SH-SY5Y (cell line): ENCODE data around the gene SYPL1.

ENCODE experiments used
- GATA2 ChIP-seq: IDR thresholded peaks from 2 replicates; pipeline ENCODE4 v1.6.1; 2011; ENCODE audit warnings: mild to moderate bottlenecking, low read depth, low read length
- GATA3 ChIP-seq: IDR thresholded peaks from 2 replicates; pipeline ENCODE4 v1.6.1; 2011; ENCODE audit warnings: low read depth, mild to moderate bottlenecking, low read length, moderate library complexity

- TF ChIP-seq GATA3 (no peak), GATA2 (no peak)
Measured at GRCh38 chr7:106114716-106115383, 2.7 kb upstream of the SYPL1 start.
